Hypothalamus (tissue), 51 donors: ENCODE data around the gene ALDH1A3.

Experiments
- DNase-seq, 51 donors: peaks; one replicate each; lab custom pipeline; 2025; lab: John Stamatoyannopoulos, UW

ALDH1A3 gene

GRCh38 chr15:100880897-100881242 is 1.2 kb downstream of the ALDH1A3 start:
- DNase-seq, result no peak

DNA sequence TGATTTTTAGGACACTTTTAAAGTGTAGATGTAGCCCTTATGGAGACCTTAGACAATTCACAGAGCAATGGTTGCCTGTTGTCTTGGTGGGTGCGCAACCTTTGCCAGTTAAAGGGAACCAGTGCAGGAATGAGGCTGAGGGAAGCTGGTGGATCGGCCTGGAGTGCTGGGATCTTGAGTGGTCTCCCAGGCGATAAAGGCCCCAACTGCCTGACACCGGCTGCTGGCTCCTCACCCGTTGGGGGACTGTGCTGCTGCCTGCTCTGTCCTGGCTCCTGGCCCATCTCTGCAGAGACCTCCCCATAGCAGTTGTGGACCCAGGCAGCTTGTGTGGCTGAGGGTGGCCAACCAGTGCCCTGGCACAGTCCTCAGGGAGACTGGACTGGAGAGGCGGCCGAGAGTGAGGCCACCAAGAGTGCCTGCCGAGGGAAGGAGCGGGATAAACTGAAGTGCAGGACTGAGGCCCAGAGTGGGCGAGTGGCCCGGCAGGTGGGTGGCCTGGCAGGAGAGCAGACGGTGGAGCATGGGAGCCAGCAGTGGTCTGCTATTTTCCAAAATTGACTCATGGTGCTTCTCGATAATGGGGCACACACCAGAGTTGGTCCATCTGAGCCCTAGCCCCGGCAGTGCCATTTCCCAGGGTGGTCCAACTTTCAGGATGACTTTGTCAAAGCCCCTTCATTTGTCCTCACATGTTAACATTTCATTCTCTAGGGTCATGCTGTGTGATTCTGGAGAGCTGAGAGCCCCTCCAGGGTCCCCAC is 2.1 kb downstream of the ALDH1A3 start:
- DNase-seq, result no peak

DNA sequence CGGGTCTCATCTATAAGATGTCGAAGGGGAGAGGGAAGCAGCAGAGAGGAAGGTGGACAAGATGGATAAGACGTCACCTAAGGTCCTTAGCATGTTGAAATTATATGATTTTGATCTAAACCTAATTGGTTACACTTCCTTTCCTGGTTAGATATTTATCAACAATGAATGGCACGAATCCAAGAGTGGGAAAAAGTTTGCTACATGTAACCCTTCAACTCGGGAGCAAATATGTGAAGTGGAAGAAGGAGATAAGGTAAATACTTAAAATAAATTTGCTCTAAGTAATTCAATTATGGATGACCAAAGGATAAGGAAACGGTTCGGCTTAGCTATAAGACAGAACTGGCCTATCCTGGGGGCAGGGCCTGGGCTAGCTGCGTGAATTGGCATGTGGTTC is 5.5 kb downstream of the ALDH1A3 start:
- no peak for DNase-seq

DNA sequence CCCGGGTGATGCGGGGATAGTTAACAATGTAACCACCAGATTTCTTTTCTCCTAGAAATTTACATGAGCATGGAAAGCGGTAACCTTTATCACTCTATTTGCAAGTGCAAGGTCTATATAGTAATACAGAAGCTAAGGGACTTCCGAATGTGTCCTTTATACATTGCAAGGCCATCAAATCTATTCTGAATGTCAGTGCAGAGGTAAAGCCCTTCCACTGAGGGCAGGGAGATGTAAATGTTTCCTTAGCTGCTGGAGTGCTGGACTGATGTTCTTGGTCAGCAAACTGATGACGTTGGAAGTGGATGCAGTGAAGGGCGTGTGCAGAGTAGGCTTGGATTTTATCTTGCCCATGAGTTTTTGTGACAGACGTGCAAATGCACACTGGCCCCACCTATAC is 6.2 kb downstream of the ALDH1A3 start:
- DNase-seq, result no peak

DNA sequence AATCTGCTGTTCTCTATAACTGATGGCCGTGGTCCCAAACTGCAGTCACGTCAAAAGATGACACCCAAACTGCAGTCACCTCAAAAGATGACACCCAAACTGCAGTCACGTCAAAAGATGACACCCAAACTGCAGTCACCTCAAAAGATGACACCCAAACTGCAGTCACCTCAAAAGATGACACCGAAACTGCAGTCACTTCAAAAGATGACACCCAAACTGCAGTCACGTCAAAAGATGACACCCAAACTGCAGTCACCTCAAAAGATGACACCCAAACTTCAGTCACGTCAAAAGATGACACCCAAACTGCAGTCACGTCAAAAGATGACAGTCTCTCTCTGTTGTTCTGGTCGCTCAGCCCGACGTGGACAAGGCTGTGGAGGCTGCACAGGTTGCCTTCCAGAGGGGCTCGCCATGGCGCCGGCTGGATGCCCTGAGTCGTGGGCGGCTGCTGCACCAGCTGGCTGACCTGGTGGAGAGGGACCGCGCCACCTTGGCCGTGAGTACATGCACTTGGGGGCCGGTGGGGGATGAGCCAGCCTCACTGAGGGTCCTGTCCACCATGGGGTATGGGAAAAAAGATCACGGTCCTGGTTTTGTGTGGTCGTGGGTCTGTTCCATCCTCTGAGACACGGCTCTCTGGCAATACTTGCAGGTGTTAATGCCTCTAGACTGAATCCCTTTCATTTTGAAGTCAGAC is 7.7 kb downstream of the ALDH1A3 start:
- DNase-seq, result no peak

DNA sequence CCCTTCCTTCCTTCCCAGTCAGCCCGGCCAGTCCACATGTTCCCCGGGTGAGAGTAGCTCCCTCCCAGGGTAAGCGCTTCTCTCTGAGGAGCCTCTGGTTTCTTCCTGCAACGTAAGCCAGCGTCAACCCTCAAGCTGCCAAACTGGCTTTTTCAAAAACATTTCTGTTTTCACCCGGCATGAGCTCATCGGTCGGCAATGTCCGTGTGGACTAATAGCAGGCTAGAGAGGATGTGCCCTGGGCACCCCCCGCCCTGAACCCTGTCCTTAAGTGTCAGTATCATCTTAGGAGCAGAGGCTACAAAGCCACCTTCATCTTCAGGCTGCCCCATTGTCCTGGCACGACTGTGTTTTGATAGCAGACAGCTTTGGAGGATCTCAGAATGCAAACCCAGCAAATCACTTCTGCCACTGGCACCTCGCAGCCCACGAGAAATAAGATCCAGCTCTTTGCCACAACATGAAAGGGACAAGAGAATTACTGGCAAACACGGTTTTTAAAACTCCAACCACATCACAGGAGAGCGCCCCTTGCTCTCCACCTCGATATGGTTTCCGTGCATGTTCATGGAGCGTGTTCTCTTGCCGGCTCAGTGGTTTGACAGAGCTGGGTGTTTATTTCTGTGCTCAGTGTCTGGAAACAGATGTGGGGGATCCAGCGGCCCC is 9.9 kb downstream of the ALDH1A3 start:
- no peak for DNase-seq

DNA sequence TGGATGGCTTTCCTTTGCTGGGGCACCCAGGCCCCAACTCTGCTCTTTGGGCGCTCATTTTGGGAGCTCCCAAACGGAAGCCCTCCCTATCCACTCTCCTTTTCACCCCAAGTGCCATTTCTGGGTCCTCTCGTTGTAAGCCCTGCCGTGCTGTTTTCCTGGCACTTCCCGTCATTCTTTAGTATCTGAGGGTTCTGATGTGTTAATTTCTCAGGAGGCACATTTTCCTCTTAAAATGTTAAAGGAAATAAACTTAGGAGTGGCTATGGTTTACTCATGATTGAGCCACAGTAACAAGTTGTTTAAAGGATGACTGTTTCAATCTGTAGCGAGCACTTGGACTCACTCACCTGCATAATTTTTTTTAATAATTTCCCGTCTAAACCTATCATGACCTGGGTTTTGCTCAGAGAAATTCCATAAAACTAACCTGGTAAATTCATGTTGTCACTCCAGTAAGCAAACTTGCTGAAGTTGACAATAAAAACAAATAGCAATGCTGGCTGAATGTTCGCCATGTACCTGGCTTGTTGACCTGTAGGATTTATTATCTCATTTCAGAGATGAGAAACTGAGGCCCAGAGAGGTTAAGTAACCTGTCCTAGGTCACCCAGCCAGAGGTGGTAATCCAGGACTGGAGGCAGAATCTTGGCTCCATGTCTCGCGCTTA is 10.6 kb downstream of the ALDH1A3 start:
- DNase-seq, result no peak

- DNase-seq, result no peak
Observed at GRCh38 chr15:100890850-100891249, 11.2 kb downstream of the ALDH1A3 start.

DNA sequence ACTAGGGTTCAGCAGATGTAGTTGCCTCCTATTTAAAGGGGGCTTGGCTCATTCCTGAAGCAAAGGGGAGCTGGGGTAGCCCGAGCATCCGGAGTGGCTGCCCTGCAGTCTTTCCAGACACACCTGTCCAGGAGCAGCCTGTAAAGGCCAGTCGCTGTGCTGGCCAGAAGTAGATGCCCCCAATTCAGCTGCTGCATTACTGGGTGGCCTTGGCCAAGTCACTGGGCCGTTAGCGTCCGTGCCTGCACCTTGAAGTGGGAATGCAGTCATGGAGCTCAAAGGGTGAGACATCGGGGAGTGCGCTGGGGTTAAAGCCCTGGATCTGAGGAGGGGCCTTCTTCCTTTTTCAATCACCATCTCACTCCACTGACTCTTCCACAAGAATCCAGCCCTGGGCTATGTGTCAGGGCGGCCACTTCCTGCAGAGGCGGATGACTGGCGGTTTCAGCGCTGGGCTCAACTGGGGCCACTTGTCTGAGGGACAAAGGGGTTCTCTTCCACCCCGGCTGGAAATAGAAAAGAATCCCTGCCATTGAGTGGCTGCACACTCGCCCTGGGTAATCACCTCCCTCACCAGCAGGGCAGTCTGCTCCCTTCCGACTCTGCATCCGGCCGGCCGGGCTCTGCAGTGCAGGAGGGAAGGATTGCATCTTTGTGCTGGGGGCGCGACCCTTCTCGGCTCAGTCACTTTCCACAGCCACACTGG is 11.8 kb downstream of the ALDH1A3 start:
- peak in 25 of 51 donors; percentile 10 to 64 (median 31) for DNase-seq

DNA sequence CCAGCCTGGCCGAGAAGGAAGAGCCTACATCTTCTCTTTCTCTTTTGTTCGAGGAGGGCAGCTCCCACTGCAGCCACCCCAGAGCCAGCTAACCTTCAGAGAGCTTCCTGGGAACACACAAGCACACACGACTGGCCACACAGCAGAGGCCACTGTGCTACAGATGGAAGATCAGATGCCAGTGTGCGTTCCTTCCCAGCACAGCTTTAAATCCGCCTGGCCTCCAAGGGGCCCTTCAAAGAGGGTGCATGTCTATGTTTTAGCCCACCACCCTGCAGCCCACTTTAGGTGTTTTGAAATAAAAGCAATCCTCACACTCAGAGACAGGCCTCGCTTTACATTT is 12.4 kb downstream of the ALDH1A3 start:
- no peak for DNase-seq

DNA sequence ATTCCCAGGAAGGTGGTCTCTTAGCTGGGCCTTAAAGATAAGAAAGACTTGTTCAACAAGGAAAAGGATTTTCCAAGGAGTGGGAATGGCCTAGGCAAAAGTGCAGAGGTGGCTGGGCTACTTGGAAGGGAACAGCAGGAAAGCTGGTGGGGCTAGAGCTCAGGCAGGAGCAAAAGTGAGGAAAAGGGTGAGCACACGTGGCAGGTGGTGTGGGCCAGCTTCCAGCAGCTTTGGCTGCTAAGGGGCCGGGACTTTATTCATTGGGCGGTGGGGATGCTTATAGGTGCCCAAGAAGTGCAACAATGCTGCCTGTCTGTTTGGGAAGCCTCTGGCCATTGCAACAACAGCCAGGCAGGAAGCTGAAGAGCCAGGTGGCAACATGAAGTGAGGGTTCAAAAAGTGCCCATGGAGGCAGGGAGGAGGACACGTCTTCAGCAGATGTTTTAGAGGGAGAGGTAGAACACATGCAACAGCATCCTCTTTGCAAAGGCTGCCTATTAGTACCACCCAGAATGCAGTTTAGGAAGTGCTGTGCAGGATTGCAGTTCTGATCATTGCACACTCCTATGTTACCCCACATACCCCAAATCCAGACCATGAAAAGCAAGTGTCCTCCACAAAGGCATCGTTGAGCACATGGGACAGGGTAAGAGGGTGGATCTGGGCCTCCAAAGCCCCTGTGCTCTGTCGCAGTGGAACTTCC is 13.8 kb downstream of the ALDH1A3 start:
- no peak for DNase-seq

- DNase-seq, result no peak
Observed at GRCh38 chr15:100893964-100894295, 14.3 kb downstream of the ALDH1A3 start.

GRCh38 chr15:100895721-100896120 is 16.1 kb downstream of the ALDH1A3 start:
- DNase-seq, result no peak

GRCh38 chr15:100897221-100898151 is 17.9 kb downstream of the ALDH1A3 start:
- DNase-seq, result no peak

- DNase-seq, result no peak
Observed at GRCh38 chr15:100898152-100898490, 18.5 kb downstream of the ALDH1A3 start.

DNA sequence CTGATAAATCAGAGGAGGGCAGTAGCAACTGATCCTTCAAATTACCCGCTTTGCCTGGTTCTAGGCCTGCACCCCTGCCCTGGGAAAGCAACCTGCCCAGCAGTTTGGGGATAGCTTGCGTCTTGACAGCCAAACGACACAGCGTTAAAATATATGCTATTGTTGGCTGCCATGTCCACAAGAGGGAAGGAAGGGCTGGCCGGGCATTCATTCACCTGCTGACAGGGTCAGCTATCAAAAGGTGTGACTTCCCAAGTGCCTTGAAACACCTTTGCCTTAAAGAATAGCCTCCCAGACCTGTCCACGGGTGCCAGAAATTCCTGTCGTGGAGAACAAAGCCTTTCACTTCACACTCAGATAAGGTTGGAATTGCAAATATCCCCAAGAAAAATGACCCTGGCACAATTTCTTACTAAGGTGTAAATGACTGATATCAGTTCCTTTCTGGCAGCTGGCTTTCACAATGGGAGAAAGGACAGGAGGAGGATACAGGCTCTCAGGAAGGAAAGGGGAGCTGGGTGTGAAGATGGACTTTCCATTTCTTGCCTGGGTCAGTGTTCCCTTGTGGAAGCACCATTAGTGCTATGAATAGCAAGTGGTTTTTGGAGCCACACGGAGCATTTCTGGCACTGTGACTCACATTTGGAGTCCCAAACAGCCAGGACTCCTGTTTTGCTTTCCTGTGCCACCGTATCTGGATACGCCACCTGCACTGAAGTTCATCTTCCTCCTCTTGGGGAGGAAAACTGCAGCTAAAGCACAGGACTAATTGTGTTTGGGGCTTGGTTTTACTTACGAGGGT is 19.2 kb downstream of the ALDH1A3 start:
- DNase-seq, result no peak

DNA sequence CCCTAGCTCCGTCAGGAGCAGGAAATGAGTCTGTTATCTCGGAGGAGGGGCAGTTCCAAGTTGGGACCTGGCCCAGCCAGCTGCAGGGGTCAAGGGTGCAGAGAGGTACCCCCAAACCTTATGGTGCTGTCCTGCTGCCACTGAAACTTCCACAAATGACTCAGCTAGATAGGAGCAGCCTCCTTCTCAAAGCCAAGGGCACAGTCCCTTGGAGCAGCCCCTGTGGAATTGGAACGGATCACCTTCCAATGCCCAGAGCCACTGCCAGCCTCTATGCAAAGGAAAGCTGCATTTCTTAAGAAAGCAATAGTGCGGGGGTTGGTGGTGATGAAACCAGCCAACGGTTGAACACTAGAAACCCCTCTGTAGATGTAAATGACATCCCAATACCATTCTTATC is 20.0 kb downstream of the ALDH1A3 start:
- DNase-seq, result no peak

- DNase-seq, result no peak
Observed at GRCh38 chr15:100900136-100900794, 20.6 kb downstream of the ALDH1A3 start.
